BLaER1 treated with 17β-estradiol and CSF1 and Interleukin-3, amounts not matched to agents 10 nM and 100 nM (cell line): Measurements from ENCODE around the gene ABLIM2.

Experiments
- H3K27ac ChIP-seq, 11 experiments: shearing (Covaris generic); formaldehyde crosslinking; 2 replicates each; pipeline ENCODE4 v1.8.1; 2022
- H3K27me3 ChIP-seq, 11 experiments: shearing (Covaris generic); formaldehyde crosslinking; 2 replicates each; pipeline ENCODE4 v1.8.1; 2022
- H3K36me3 ChIP-seq, 11 experiments: shearing (Covaris generic); formaldehyde crosslinking; 2 replicates each; pipeline ENCODE4 v1.8.1; 2022
- H3K4me1 ChIP-seq, 10 experiments: shearing (Covaris generic); formaldehyde crosslinking; 2 replicates each; pipeline ENCODE4 v1.8.1; 2022
- H3K4me2 ChIP-seq, 11 experiments: shearing (Covaris generic); formaldehyde crosslinking; 2 replicates each; pipeline ENCODE4 v1.8.1; 2022
- H3K4me3 ChIP-seq, 10 experiments: shearing (Covaris generic); formaldehyde crosslinking; 2 replicates each; pipeline ENCODE4 v1.8.1; 2022
- H3K9ac ChIP-seq, 11 experiments: shearing (Covaris generic); formaldehyde crosslinking; 2 replicates each; pipeline ENCODE4 v1.8.1; 2022
- H3K9me3 ChIP-seq, 11 experiments: shearing (Covaris generic); formaldehyde crosslinking; replicated peaks in 1 of 11; 2 replicates each; pipeline ENCODE4 v1.8.1; 2022
- H4K20me1 ChIP-seq, 11 experiments: shearing (Covaris generic); formaldehyde crosslinking; 2 replicates each; pipeline ENCODE4 v1.8.1; 2022
- Cebpa-rat ChIP-seq, 11 experiments: shearing (Covaris generic); IDR thresholded peaks; 2 replicates each; pipeline ENCODE4 v1.8.1; 2022

Gene ABLIM2

GRCh38 chr4:8136972-8137710 lies 21.5 kb downstream of the ABLIM2 start:
- no peak overlapping the region for H3K27ac ChIP-seq
- H4K20me1 ChIP-seq = peaks cover 0 to 11% (median 0%) of the 10 kb centered on the region in 11 experiments; a peak in 1 of 22 replicates
- H3K4me2 ChIP-seq = peak overlapping the region in 3 of 11 experiments; percentile 6 to 34 (median 21); a peak in 5 of 22 replicates
- H3K4me1 ChIP-seq = peaks cover 8 to 52% (median 34%) of the 10 kb centered on the region in 10 experiments
- no peak overlapping the region for H3K9ac ChIP-seq
- H3K36me3 ChIP-seq = no peaks in the 10 kb centered on the region
- no peak overlapping the region for H3K4me3 ChIP-seq
- no peak for TF ChIP-seq Cebpa-rat (IDR thresholded peaks at IDR 0.05)
- H3K9me3 ChIP-seq = peaks cover 0 to 11% (median 7%) of the 10 kb centered on the region in 11 experiments; a peak in 5 of 22 replicates
- H3K27me3 ChIP-seq = peaks cover 0 to 19% (median 0%) of the 10 kb centered on the region in 11 experiments; a peak in 5 of 22 replicates

GRCh38 chr4:8136529-8136928 lies 22.1 kb downstream of the ABLIM2 start:
- H3K27ac ChIP-seq = no peak overlapping the region
- H4K20me1 ChIP-seq = peaks cover 0 to 11% (median 0%) of the 10 kb centered on the region in 11 experiments; a peak in 1 of 22 replicates
- H3K4me1 ChIP-seq = peaks cover 8 to 58% (median 40%) of the 10 kb centered on the region in 10 experiments
- H3K27me3 ChIP-seq = peaks cover 0 to 25% (median 0%) of the 10 kb centered on the region in 11 experiments; a peak in 6 of 22 replicates
- peaks cover 0 to 11% (median 7%) of the 10 kb centered on the region in 11 experiments; a peak in 5 of 22 replicates for H3K9me3 ChIP-seq
- no peak overlapping the region for H3K4me3 ChIP-seq
- no peaks in the 10 kb centered on the region for H3K36me3 ChIP-seq
- no peak for TF ChIP-seq Cebpa-rat (IDR thresholded peaks at IDR 0.05)
- peak overlapping the region in 3 of 11 experiments; percentile 6 to 34 (median 21); a peak in 4 of 22 replicates for H3K4me2 ChIP-seq
- no peak overlapping the region for H3K9ac ChIP-seq

GRCh38 chr4:8135666-8136065 lies 22.9 kb downstream of the ABLIM2 start:
- Histone ChIP-seq H3K4me2 (peak overlapping the region in 2 of 11 experiments; percentile 13 to 19; a peak in 2 of 22 replicates), H3K27ac (no peak overlapping the region)
- TF ChIP-seq Cebpa-rat (IDR thresholded peaks at IDR 0.05) = no peak

GRCh38 chr4:8133897-8134563 lies 24.6 kb downstream of the ABLIM2 start:
- H3K9ac ChIP-seq = peak overlapping the region in 3 of 11 experiments; percentile 15 to 30 (median 24); a peak in 4 of 22 replicates
- H3K9me3 ChIP-seq = peaks cover 0 to 9% (median 6%) of the 10 kb centered on the region in 11 experiments; a peak in 3 of 22 replicates
- H3K27ac ChIP-seq = peak overlapping the region in 1 of 11 experiments; percentile 0; a peak in 1 of 22 replicates
- H4K20me1 ChIP-seq = peaks cover 0 to 11% (median 0%) of the 10 kb centered on the region in 11 experiments; a peak in 1 of 22 replicates
- H3K36me3 ChIP-seq = no peaks in the 10 kb centered on the region
- no peak for TF ChIP-seq Cebpa-rat (IDR thresholded peaks at IDR 0.05)
- peak overlapping the region; percentile 61 to 92 (median 84) for H3K4me2 ChIP-seq
- peaks cover 10 to 83% (median 65%) of the 10 kb centered on the region in 10 experiments for H3K4me1 ChIP-seq
- no peak overlapping the region for H3K4me3 ChIP-seq
- H3K27me3 ChIP-seq = peaks cover 0 to 39% (median 0%) of the 10 kb centered on the region in 11 experiments; a peak in 6 of 22 replicates

More at GRCh38 chr4:8135666-8136065, 22.9 kb downstream of the ABLIM2 start:
- Histone ChIP-seq H3K4me3 (no peak overlapping the region), H3K9ac (no peak overlapping the region), H3K9me3 (peaks cover 0 to 11% (median 7%) of the 10 kb centered on the region in 11 experiments; a peak in 5 of 22 replicates), H3K36me3 (no peaks in the 10 kb centered on the region), H3K27me3 (peaks cover 0 to 33% (median 0%) of the 10 kb centered on the region in 11 experiments; a peak in 6 of 22 replicates), H3K4me1 (peaks cover 8 to 67% (median 49%) of the 10 kb centered on the region in 10 experiments), H4K20me1 (peaks cover 0 to 11% (median 0%) of the 10 kb centered on the region in 11 experiments; a peak in 1 of 22 replicates)

- peaks cover 0 to 16% (median 0%) of the 10 kb centered on the region in 11 experiments; a peak in 1 of 22 replicates for H4K20me1 ChIP-seq
- H3K27me3 ChIP-seq = peaks cover 0 to 39% (median 0%) of the 10 kb centered on the region in 11 experiments; a peak in 6 of 22 replicates
- TF ChIP-seq Cebpa-rat (IDR thresholded peaks at IDR 0.05) = no peak
- H3K4me3 ChIP-seq = no peak overlapping the region
- peak overlapping the region in 10 of 11 experiments; percentile 64 to 92 (median 85); a peak in 18 of 22 replicates for H3K4me2 ChIP-seq
- H3K27ac ChIP-seq = no peak overlapping the region
- peaks cover 0 to 6% (median 0%) of the 10 kb centered on the region in 11 experiments; a peak in 3 of 22 replicates for H3K9me3 ChIP-seq
- H3K36me3 ChIP-seq = no peaks in the 10 kb centered on the region
- H3K4me1 ChIP-seq = peaks cover 14 to 93% (median 74%) of the 10 kb centered on the region in 10 experiments
- H3K9ac ChIP-seq = peak overlapping the region in 2 of 11 experiments; percentile 24 to 39; a peak in 1 of 22 replicates
Observed at GRCh38 chr4:8132947-8133705, 25.5 kb downstream of the ABLIM2 start.

- peaks cover 14 to 96% (median 82%) of the 10 kb centered on the region in 10 experiments for H3K4me1 ChIP-seq
- H3K36me3 ChIP-seq = no peaks in the 10 kb centered on the region
- peak overlapping the region in 5 of 11 experiments; percentile 3 to 63 (median 39); a peak in 4 of 22 replicates for H3K9ac ChIP-seq
- H4K20me1 ChIP-seq = peaks cover 0 to 20% (median 0%) of the 10 kb centered on the region in 11 experiments; a peak in 1 of 22 replicates
- H3K27me3 ChIP-seq = peaks cover 0 to 39% (median 0%) of the 10 kb centered on the region in 11 experiments; a peak in 6 of 22 replicates
- H3K4me3 ChIP-seq = no peak overlapping the region
- no peaks in the 10 kb centered on the region for H3K9me3 ChIP-seq
- H3K4me2 ChIP-seq = peak overlapping the region in 9 of 11 experiments; percentile 54 to 92 (median 86); a peak in 16 of 22 replicates
- peak overlapping the region in 2 of 11 experiments; percentile 14 to 77; a peak in 3 of 22 replicates for H3K27ac ChIP-seq
- no peak for TF ChIP-seq Cebpa-rat (IDR thresholded peaks at IDR 0.05)
Observed at GRCh38 chr4:8132400-8132799, 26.2 kb downstream of the ABLIM2 start.

GRCh38 chr4:8131826-8132225 lies 26.8 kb downstream of the ABLIM2 start:
- peaks cover 14 to 96% (median 87%) of the 10 kb centered on the region in 10 experiments for H3K4me1 ChIP-seq
- H3K27me3 ChIP-seq = peaks cover 0 to 44% (median 0%) of the 10 kb centered on the region in 11 experiments; a peak in 6 of 22 replicates
- H3K4me2 ChIP-seq = peak overlapping the region in 9 of 11 experiments; percentile 54 to 92 (median 86); a peak in 18 of 22 replicates
- no peak overlapping the region for H3K4me3 ChIP-seq
- peaks cover 0 to 25% (median 0%) of the 10 kb centered on the region in 11 experiments; a peak in 1 of 22 replicates for H4K20me1 ChIP-seq
- H3K9me3 ChIP-seq = no peaks in the 10 kb centered on the region
- no peak for TF ChIP-seq Cebpa-rat (IDR thresholded peaks at IDR 0.05)
- no peaks in the 10 kb centered on the region for H3K36me3 ChIP-seq
- peak overlapping the region in 3 of 11 experiments; percentile 14 to 77 (median 40); a peak in 5 of 22 replicates for H3K27ac ChIP-seq
- peak overlapping the region in 4 of 11 experiments; percentile 4 to 63 (median 46); a peak in 6 of 22 replicates for H3K9ac ChIP-seq
